ENCODE measurements around the gene ITGA2B. TPM values are rescaled to one million over a fixed set of nuclear protein-coding genes. Genes with fewer than 3 reads are reported as not detected.
A peak's percentile ranks its signal among the peaks of the same experiment; 100 is the strongest.

ITGA2B gene
- total RNA-seq, 1 experiment from 2014 or later = 8.3 TPM

DNA sequence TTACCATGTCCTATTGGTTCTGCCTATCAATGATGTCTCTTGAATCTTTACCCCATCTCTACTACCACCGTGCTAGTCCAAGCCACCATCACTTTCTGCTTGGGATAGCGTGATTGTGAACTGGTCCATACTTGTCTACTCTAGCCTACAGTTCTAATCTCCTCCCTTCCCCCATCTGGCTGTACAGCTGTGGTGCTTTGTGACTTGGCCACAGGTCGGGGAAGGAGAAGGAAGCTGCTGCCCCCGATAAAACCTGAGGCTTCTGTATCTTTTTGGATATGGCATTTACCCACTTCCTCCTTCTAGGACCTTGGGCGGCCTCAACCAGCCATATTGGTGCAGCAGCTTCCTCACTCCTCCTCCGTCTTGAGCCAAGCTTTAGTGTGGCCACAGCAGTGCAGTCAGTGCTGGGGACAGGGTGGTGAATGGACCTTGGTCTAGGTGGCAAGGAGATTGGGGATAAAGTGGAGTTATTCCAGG, 314 bp upstream of the ITGA2B start:
- no peak overlapping the region for H2BK20ac ChIP-seq (ENCODE audit: low read depth, low read length, poor library complexity, severe bottlenecking)
- no peak overlapping the region for H3K23ac ChIP-seq (ENCODE audit: insufficient read length, low read depth, low read length)
- no peaks in the 10 kb centered on the region for H3K36me3 Mint-ChIP-seq (ENCODE audit: insufficient read depth in 1 of 3, low read depth in 3 of 3)
- peaks cover 7 to 10% of the 10 kb centered on the region in 2 experiments for H3K4me1 Mint-ChIP-seq
- no peak overlapping the region for H3K27ac ChIP-seq (ENCODE audit: insufficient read length, low read depth, low read length)
- no peaks in the 10 kb centered on the region for H3K79me1 ChIP-seq (ENCODE audit: insufficient read depth, low read depth, low read length, poor library complexity, severe bottlenecking)
- no peak overlapping the region for H3K56ac ChIP-seq (ENCODE audit: insufficient read length, low read depth, low read length)
- no peak overlapping the region for H3K9ac ChIP-seq (ENCODE audit: extremely low read depth, insufficient read length, low read length)
- peak; percentile 14 for DNase-seq
- H3K27me3 Mint-ChIP-seq (ENCODE audit: low read depth) = peaks cover 24% of the 10 kb centered on the region
- no peak overlapping the region for H4K5ac ChIP-seq (ENCODE audit: insufficient read length, low read depth, low read length)
- no peak overlapping the region for H2BK5ac ChIP-seq (ENCODE audit: insufficient read length, low read length)
- no peak overlapping the region for H3K4ac ChIP-seq (ENCODE audit: low read depth, low read length)
- TF ChIP-seq, protein P1, sequence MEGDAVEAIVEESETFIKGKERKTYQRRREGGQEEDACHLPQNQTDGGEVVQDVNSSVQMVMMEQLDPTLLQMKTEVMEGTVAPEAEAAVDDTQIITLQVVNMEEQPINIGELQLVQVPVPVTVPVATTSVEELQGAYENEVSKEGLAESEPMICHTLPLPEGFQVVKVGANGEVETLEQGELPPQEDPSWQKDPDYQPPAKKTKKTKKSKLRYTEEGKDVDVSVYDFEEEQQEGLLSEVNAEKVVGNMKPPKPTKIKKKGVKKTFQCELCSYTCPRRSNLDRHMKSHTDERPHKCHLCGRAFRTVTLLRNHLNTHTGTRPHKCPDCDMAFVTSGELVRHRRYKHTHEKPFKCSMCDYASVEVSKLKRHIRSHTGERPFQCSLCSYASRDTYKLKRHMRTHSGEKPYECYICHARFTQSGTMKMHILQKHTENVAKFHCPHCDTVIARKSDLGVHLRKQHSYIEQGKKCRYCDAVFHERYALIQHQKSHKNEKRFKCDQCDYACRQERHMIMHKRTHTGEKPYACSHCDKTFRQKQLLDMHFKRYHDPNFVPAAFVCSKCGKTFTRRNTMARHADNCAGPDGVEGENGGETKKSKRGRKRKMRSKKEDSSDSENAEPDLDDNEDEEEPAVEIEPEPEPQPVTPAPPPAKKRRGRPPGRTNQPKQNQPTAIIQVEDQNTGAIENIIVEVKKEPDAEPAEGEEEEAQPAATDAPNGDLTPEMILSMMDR (conservative IDR thresholded peaks at IDR 0.05) = no peak
- no peaks in the 10 kb centered on the region for H3K79me2 ChIP-seq (ENCODE audit: insufficient read depth, low read length)
- no peak overlapping the region for H2BK12ac ChIP-seq (ENCODE audit: insufficient read length, low read depth, low read length)
- H3K27me3 ChIP-seq (ENCODE audit: insufficient read depth, low read length) = no peaks in the 10 kb centered on the region; the same call in 1 of the 2 replicates
- no peak overlapping the region for H3K14ac ChIP-seq (ENCODE audit: insufficient read depth, low read length)
- no peak overlapping the region for H4K8ac ChIP-seq (replicated peaks; ENCODE audit: insufficient read length, low read depth, low read length)
- H3K4me3 Mint-ChIP-seq = no peak overlapping the region
- no peaks in the 10 kb centered on the region for H3K9me3 Mint-ChIP-seq
- H3K27ac Mint-ChIP-seq = no peak overlapping the region; a peak in 1 of 7 replicates
- no CpG with 5 or more reads among the region's 6 CpGs for WGBS (ENCODE audit: extremely low coverage, insufficient read length, low lambda C conversion rate)
- H2AFZ ChIP-seq (ENCODE audit: low read length) = no peak overlapping the region
- H3K23me2 ChIP-seq (ENCODE audit: insufficient read length, low read depth, low read length, poor library complexity, severe bottlenecking) = peaks cover 11% of the 10 kb centered on the region
- no peak overlapping the region for H4K91ac ChIP-seq (ENCODE audit: insufficient read length, low read depth, low read length)
- H2AK5ac ChIP-seq (ENCODE audit: insufficient read length, low read length) = no peak overlapping the region
- no peak overlapping the region for H3K18ac ChIP-seq (ENCODE audit: insufficient read length, low read depth, low read length)
- H2BK120ac ChIP-seq (ENCODE audit: low read depth, low read length, poor library complexity, severe bottlenecking) = no peak overlapping the region
- no peak overlapping the region for H2BK15ac ChIP-seq (ENCODE audit: low read depth, low read length)
- no peaks in the 10 kb centered on the region for H3K4me1 ChIP-seq (ENCODE audit: insufficient read depth, low read length)
- H3T11ph ChIP-seq (ENCODE audit: low read length) = no peak overlapping the region
- H4K20me1 ChIP-seq (ENCODE audit: control insufficient read depth, insufficient read depth, insufficient read length) = no peaks in the 10 kb centered on the region
- no peaks in the 10 kb centered on the region for H3K9me3 ChIP-seq (ENCODE audit: control insufficient read depth, low read depth, low read length)
- H3K4me2 ChIP-seq (ENCODE audit: insufficient read depth, insufficient read length, low read length) = no peak overlapping the region

Measured in H9 (cell line).